Umbilical cord (tissue), 1 donor: ENCODE data around the gene C17orf114.

Source experiments
- DNase-seq: peaks from one replicate; pipeline ENCODE4 v3.0.0-alpha.2; 2015; ENCODE audit warnings: low spot score

Gene C17orf114

GRCh38 chr17:4823373-4824089 lies 21.4 kb upstream of the C17orf114 start:
- no peak for DNase-seq

GRCh38 chr17:4822835-4823234 lies 20.7 kb upstream of the C17orf114 start:
- DNase-seq = no peak

GRCh38 chr17:4818276-4818675 lies 16.1 kb upstream of the C17orf114 start:
- no peak for DNase-seq

GRCh38 chr17:4816826-4817225 lies 14.7 kb upstream of the C17orf114 start:
- no peak for DNase-seq

- DNase-seq = no peak
These were observed 13.0 kb upstream of the C17orf114 start for GRCh38 chr17:4815043-4815675.

- DNase-seq = no peak
These were observed 10.6 kb upstream of the C17orf114 start for GRCh38 chr17:4812690-4813089.

- no peak for DNase-seq
These were observed 9.3 kb upstream of the C17orf114 start for GRCh38 chr17:4811471-4811870.

- DNase-seq = no peak
These were observed 8.7 kb upstream of the C17orf114 start for GRCh38 chr17:4810696-4811290.

- no peak for DNase-seq
These were observed 6.2 kb upstream of the C17orf114 start for GRCh38 chr17:4808378-4808767.

GRCh38 chr17:4807605-4808377 lies 5.7 kb upstream of the C17orf114 start:
- DNase-seq = no peak

GRCh38 chr17:4806777-4807604 lies 4.9 kb upstream of the C17orf114 start, which contains the start of gene PLD2:
Gene PLD2 (plus strand): TSS chr17:4807152. CDS start chr17:4807773, 621 bp downstream.
- DNase-seq = peak; percentile 92

- DNase-seq = peak; percentile 32
These were observed 4.3 kb upstream of the C17orf114 start for GRCh38 chr17:4806456-4806776.

- no peak for DNase-seq
These were observed 1.5 kb downstream of the C17orf114 start for GRCh38 chr17:4800462-4801196.

GRCh38 chr17:4796552-4796920 lies 5.6 kb downstream of the C17orf114 start:
- DNase-seq = peak; percentile 30

- DNase-seq = no peak
These were observed 7.0 kb downstream of the C17orf114 start for GRCh38 chr17:4795168-4795567.

- DNase-seq = no peak
These were observed 11.4 kb downstream of the C17orf114 start for GRCh38 chr17:4790705-4791088.

- peak; percentile 90 for DNase-seq
These were observed 12.0 kb downstream of the C17orf114 start for GRCh38 chr17:4789951-4790704.

- peak; percentile 22 for DNase-seq
These were observed 12.5 kb downstream of the C17orf114 start for GRCh38 chr17:4789701-4789950.

- no peak for DNase-seq
These were observed 13.1 kb downstream of the C17orf114 start, which contains the start of gene GLTPD2 for GRCh38 chr17:4788807-4789700. Gene GLTPD2 (plus strand): TSS chr17:4788964. CDS start chr17:4789012, 48 bp downstream.
